Measurements from ENCODE around the gene OSBPL9. TPM values are rescaled to one million over a fixed set of nuclear protein-coding genes. Genes with fewer than 3 reads are reported as not detected.

The OSBPL9 gene
- total RNA-seq, 1 donor from 2014 or later, result 72.2 TPM

GRCh38 chr1:51661081-51661518 lies 44.2 kb downstream of the OSBPL9 start:
- intact Hi-C loops (cut with DNase I), result loop anchor here (2.0 kb wide), 1 partner anchor 32 kb away; no protein-coding TSS in a partner anchor
- H3K9me3 ChIP-seq, result no peaks in the 10 kb centered on the region
- TF ChIP-seq POLR2A (IDR thresholded peaks at IDR 0.05), result no peak
- TF ChIP-seq POLR2AphosphoS5 (IDR thresholded peaks at IDR 0.05; ENCODE audit: insufficient read depth in 1 of 2, low read depth in 1 of 2), result peak; percentile 15 to 87
- TF ChIP-seq, protein P1, sequence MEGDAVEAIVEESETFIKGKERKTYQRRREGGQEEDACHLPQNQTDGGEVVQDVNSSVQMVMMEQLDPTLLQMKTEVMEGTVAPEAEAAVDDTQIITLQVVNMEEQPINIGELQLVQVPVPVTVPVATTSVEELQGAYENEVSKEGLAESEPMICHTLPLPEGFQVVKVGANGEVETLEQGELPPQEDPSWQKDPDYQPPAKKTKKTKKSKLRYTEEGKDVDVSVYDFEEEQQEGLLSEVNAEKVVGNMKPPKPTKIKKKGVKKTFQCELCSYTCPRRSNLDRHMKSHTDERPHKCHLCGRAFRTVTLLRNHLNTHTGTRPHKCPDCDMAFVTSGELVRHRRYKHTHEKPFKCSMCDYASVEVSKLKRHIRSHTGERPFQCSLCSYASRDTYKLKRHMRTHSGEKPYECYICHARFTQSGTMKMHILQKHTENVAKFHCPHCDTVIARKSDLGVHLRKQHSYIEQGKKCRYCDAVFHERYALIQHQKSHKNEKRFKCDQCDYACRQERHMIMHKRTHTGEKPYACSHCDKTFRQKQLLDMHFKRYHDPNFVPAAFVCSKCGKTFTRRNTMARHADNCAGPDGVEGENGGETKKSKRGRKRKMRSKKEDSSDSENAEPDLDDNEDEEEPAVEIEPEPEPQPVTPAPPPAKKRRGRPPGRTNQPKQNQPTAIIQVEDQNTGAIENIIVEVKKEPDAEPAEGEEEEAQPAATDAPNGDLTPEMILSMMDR (IDR thresholded peaks at IDR 0.05), result no peak

DNA sequence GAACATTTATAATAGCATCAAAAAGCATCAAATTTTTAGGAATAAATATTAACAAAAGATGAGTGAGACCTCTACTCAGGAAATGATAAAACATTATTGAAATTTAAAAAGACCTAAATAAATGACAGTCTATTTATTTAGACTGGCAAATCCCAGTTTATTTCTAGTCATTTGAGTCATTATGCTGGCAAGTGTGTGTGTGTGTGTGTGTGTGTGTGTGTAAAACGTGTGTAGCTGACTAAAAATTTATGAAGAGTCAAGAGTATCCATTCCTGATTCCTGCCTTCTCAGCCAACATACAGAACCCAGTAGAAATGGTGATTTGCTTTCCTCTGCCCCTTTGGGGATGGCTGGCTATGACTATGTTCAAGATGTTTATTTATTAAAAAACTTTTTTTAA lies 46.2 kb downstream of the OSBPL9 start:
- Histone ChIP-seq H3K36me3 (no peaks in the 10 kb centered on the region), H3K4me3 (no peak overlapping the region), H3K4me1 (peaks cover 59% of the 10 kb centered on the region), H3K27ac (no peak overlapping the region), H3K27me3 (no peaks in the 10 kb centered on the region), H3K9me3 (no peaks in the 10 kb centered on the region)
- TF ChIP-seq, protein P1 (IDR thresholded peaks at IDR 0.05), result no peak
- TF ChIP-seq POLR2AphosphoS5 (IDR thresholded peaks at IDR 0.05; ENCODE audit: insufficient read depth in 1 of 2, low read depth in 1 of 2) (no peak), POLR2A (IDR thresholded peaks at IDR 0.05) (no peak)
- DNase-seq (ENCODE audit: extremely low spot score in 2 of 2), result no peak
- intact Hi-C loops (cut with DNase I), result no loop called here

More at GRCh38 chr1:51661081-51661518, 44.2 kb downstream of the OSBPL9 start:
- Histone ChIP-seq H3K4me3 (no peak overlapping the region), H3K27ac (peak overlapping the region; percentile 75), H3K36me3 (no peaks in the 10 kb centered on the region), H3K4me1 (peaks cover 46% of the 10 kb centered on the region), H3K27me3 (no peaks in the 10 kb centered on the region)
- no peak for DNase-seq (ENCODE audit: extremely low spot score in 2 of 2)

DNA sequence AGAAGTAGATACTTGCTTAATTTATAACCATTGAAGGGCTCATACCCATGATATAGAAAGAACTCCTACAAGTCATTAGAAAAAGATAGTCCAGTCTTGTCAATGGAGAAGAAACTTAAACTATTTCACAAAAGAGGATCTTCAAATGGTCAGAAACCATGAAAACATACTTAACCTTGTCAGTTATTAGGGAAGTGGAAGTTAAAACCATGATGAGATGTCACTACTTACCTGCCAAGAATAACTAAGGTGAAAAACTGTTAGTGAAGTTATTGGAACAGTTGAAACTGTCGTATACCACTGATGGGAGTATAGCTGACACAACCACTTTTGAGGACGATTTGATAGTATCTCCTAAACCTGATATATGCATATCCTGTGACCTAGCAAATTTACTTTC lies 46.8 kb downstream of the OSBPL9 start:
- Histone ChIP-seq H3K4me3 (no peak overlapping the region), H3K9me3 (no peaks in the 10 kb centered on the region), H3K4me1 (peaks cover 60% of the 10 kb centered on the region), H3K27me3 (no peaks in the 10 kb centered on the region), H3K27ac (no peak overlapping the region), H3K36me3 (no peaks in the 10 kb centered on the region)
- no peak for TF ChIP-seq POLR2AphosphoS5 (IDR thresholded peaks at IDR 0.05; ENCODE audit: insufficient read depth in 1 of 2, low read depth in 1 of 2)
- TF ChIP-seq, protein P1 (IDR thresholded peaks at IDR 0.05), result no peak
- TF ChIP-seq POLR2A (IDR thresholded peaks at IDR 0.05), result no peak
- DNase-seq (ENCODE audit: extremely low spot score in 2 of 2), result no peak
- intact Hi-C loops (cut with DNase I), result no loop called here

DNA sequence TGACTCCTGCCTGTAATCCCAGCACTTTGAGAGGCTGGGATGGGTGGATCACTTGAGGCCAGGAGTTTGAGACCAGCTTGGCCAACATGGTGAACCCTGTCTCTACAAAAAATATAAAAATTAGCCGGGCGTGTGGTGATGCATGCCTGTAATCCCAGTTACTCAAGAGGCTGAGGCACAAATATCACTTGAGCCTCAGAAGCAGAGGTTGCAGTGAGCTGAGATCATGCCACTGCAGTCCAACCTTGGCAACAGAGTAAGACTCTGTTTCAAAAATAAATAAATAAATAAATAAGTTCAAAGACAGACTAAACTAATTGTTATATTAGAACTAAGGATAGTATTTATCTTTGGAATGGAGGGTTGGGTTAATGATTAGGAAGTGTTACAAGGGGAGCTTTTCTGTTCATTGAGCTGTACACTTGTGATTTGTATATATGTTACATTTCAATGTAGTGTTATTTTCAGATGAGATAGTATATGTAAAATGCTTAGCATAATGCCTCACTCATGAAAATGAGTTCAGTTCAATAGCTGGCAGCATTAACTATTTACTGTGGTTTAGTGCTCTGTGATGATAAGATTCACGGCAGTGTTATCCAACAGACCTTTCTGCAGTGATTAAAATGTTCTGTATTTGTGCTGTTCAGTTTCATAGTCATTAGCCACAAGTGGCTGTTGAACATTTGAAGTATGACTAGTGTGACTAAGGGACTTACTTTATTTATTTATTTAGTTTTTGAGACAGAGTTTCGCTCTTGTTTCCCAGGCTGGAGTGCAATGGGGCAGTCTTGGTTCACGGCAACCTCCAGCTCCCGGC lies 47.7 kb downstream of the OSBPL9 start:
- no peaks in the 10 kb centered on the region for H3K9me3 ChIP-seq
- no peak overlapping the region for H3K27ac ChIP-seq
- intact Hi-C loops (cut with DNase I), result no loop called here
- no peak for DNase-seq (ENCODE audit: extremely low spot score in 2 of 2)
- peaks cover 68% of the 10 kb centered on the region for H3K4me1 ChIP-seq
- H3K27me3 ChIP-seq, result no peaks in the 10 kb centered on the region
- TF ChIP-seq POLR2A (IDR thresholded peaks at IDR 0.05) (no peak), POLR2AphosphoS5 (IDR thresholded peaks at IDR 0.05; ENCODE audit: insufficient read depth in 1 of 2, low read depth in 1 of 2) (no peak)
- TF ChIP-seq, protein P1 (IDR thresholded peaks at IDR 0.05), result no peak
- H3K4me3 ChIP-seq, result no peak overlapping the region
- no peaks in the 10 kb centered on the region for H3K36me3 ChIP-seq

DNA sequence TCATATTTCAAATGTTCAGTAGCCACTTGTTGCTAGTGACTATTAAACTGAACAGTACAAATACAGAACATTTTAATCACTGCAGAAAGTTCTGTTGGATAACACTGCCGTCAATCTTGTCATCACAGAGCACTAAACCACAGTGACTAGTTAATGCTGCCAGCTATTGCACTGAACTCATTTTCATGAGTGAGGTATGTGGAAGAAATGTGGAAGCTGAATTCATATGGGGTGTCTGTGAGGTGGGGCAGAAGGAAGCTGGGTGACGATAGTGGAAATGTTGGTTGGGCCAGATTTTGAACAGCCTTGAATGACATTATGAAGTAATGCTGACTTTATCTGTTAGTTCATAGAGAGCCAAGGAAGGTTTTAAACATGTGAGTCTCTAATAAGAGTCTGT lies 49.6 kb downstream of the OSBPL9 start:
- no peaks in the 10 kb centered on the region for H3K27me3 ChIP-seq
- no peaks in the 10 kb centered on the region for H3K9me3 ChIP-seq
- intact Hi-C loops (cut with DNase I), result no loop called here
- TF ChIP-seq, protein P1 (IDR thresholded peaks at IDR 0.05), result no peak
- no peak for TF ChIP-seq POLR2A (IDR thresholded peaks at IDR 0.05)
- TF ChIP-seq POLR2AphosphoS5 (IDR thresholded peaks at IDR 0.05; ENCODE audit: insufficient read depth in 1 of 2, low read depth in 1 of 2), result no peak
- H3K4me3 ChIP-seq, result no peak overlapping the region
- H3K36me3 ChIP-seq, result no peaks in the 10 kb centered on the region
- peaks cover 70% of the 10 kb centered on the region for H3K4me1 ChIP-seq
- H3K27ac ChIP-seq, result no peak overlapping the region
- no peak for DNase-seq (ENCODE audit: extremely low spot score in 2 of 2)
